CD4-positive, alpha-beta T cell treated with Interleukin-10 for 1 hour (primary cell): ENCODE data around the gene SARM1.
A peak's percentile ranks its signal among the peaks of the same experiment; 100 is the strongest.
"Not testable (repeated sequence)": the region's sequence is repeated elsewhere in the genome, so short reads cannot be mapped to it uniquely, and the experiment has no call there.

ENCODE experiments used
- DNase-seq: peaks from one replicate; pipeline ENCODE4 v3.0.0-alpha.2; 2020

The SARM1 gene

GRCh38 chr17:28371245-28372202 lies at the start of gene SARM1:
TSS of gene SARM1 (plus strand) at chr17:28371694. CDS start at chr17:28372033, 339 bp downstream.
- DNase-seq: peak; percentile 91

DNA sequence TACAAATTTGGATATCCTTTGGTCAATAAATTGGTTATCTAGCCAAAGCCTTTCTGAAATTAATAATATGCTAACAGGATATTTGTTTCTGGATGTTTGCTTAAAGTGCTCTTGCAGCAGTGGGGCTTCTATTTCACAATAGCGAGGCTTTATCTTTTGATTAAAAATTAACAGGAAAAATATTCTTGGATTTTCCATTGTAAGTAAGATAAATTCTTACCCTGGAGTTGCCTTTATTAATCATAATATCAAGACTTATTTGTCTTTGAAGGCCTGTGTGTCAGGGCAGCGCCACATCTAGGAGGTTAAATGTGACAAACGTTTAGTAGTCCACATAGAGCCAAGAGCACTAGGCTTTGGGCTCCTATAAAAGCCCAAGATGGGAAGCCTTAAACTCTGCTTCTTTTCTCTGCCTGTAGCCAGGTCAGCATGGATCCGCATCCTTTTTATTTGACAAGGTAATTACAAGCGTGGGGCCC lies 47.2 kb upstream of the SARM1 start:
- DNase-seq: no peak

DNA sequence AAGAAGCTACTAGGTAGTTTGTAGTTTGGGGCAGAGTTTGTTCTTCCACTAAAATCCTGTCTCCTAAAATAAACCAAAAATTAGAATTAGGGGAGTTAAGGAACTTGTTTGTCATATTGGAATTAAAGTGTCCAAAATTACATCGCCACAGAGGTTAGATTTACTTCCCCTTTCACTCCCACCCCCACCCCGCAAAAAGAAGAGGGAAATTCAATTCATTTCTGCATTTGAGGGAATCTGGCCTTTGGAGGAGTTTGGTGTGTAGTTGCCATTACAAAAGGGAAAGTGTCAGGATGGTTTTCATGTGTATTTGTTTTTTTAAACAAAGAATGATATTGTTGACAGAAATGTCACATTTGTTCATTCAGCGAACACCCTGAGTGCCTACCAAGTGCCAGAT lies 46.7 kb upstream of the SARM1 start:
- no peak for DNase-seq

GRCh38 chr17:28325211-28325610 lies 46.3 kb upstream of the SARM1 start:
- DNase-seq: no peak

- no peak for DNase-seq
Measured at GRCh38 chr17:28326114-28326513, 45.4 kb upstream of the SARM1 start.

- DNase-seq: no peak
Measured at GRCh38 chr17:28327031-28327607, 44.4 kb upstream of the SARM1 start.

DNA sequence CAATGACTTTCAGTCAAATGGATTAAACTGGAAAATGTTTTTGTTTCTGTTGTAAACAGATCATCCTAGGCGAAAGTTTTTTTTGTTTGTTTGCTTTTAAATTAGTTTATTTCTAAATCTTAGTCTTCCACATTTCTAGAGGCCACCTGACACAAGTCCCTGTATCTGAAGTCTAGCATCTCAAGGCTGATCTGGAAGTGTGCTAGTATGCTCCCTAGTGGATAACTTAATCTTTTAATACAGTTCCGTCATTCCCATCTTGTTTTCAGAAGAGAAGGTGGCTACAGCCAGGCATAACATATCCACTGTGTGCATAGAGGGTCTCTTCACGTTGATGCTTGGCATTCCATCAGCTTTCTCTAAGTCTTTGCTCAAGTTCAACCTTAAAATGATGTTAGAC lies 43.8 kb upstream of the SARM1 start:
- DNase-seq: no peak

- DNase-seq: no peak
Measured at GRCh38 chr17:28328325-28328724, 43.2 kb upstream of the SARM1 start.

DNA sequence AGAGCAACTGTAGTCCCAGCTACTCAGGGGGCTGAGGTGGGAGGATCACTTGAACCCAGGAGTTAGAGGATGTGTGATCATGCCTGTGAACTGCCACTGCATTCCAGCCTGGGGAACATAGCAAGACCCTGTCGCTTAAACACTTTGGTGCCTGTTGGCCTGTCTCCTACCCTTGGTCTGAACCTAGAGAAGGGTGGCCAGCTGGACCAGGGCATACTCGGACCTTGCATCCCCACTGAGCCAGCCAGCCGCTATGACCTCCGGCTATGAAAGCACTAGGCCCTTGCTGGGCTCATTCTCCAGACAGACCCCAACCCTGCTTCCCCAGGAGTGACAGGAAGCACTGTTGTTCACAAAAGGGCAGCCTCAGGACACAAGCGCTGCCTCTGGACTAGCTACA lies 40.8 kb upstream of the SARM1 start:
- no peak for DNase-seq

GRCh38 chr17:28331891-28332420 lies 39.5 kb upstream of the SARM1 start:
- DNase-seq: no peak

GRCh38 chr17:28333083-28333746 lies 38.3 kb upstream of the SARM1 start:
- DNase-seq: no peak

DNA sequence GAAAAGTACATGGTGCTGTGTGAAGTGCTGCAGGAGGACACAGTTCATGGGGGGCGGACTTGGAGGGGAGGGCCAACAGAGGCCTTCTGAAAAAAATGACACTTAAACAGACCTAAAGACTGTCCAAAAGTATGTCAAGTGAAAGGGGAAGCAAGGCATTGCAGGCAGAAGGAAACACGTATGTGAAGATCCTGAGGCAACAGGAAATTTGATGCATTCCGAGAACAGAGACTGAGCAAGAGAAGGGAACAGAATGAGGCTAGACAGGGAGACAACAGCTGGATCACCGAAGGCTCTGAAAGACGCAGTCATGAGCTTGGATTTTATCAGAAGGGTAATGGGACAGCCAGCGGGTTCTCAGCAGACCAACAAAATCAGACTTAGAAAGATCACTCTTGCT lies 37.3 kb upstream of the SARM1 start:
- no peak for DNase-seq

DNA sequence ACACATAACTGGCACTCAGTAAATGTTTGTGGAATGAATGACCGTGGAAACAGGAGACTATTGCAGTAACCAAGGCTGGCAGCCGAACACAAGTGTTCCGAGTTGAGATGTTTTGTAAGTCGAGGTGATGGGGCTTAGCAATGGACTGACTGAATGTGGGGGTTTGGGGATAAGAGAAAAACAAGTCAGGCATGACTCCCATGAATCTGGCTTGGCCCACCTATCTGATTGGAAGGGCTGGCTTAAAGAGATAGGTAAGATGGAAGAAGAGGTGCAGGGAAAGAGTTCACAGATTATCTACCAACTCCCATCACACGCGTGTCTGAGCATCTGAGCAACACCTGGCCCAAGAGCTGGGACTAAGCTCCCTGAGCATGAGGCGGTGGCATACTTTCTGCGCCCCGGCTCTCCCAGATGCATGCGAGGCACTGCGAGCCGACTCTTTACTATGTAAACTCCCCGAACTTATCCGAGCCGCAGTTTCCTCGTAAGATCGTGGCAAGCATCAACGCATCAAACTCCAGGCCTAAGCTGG lies 36.8 kb upstream of the SARM1 start:
- DNase-seq: no peak

GRCh38 chr17:28335201-28335958 lies 36.1 kb upstream of the SARM1 start, which contains the start of the genes IFT20 and TNFAIP1:
TSS of gene IFT20 (minus strand) at chr17:28335472. CDS start at chr17:28331985, 3,487 bp downstream.
TSS of gene TNFAIP1 (plus strand) at chr17:28335761. CDS start at chr17:28339522, 3,761 bp downstream.
- DNase-seq: peak; percentile 99

DNA sequence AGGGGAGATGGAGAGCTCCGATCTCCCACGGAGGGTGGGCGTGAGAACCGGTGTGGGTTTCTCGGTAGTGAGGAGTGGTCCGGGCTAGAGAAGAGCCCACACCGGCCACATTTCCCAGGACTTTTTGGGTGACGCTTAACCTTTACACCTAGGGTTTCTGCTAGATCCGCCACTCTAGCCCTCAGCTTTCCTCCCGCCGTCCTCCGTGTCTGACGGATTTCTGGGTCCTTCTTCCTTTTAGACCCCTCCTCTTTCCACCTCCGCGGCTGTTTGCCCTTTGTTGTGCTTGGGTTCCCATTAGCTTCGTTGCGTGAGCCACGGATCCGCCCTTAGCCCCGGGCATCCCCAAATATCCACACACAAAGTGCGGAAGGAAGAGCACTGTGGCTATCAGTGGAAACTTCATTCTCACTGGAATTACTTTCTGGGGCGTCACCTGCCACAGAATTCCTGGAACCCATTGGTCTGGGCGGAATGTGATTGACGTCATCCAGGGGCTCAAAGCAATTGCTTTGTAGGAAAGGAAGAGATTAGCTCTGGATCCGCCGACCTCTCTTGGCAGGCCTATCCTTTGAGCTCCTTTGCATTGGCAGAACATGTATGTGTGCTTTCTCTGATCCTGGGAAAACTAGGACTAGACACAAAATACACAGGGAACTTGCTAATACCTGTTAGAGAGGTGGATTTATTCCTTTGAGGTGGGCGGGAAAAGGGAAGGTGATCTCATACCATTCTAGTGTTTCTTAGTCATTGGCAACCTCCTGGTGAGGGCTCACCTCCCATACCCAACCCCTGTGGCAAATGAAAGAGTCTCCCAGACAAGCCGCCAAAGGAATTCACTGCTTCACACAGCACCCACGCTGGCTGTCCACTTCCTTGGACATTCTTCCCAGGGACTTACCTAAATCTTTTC lies 35.3 kb upstream of the SARM1 start:
- peak; percentile 34 for DNase-seq

- DNase-seq: no peak
Measured at GRCh38 chr17:28338056-28338768, 33.3 kb upstream of the SARM1 start.

- not testable (repeated sequence) for DNase-seq
Measured at GRCh38 chr17:28338769-28339212, 32.7 kb upstream of the SARM1 start.

GRCh38 chr17:28339431-28339830 lies 32.1 kb upstream of the SARM1 start:
- DNase-seq: no peak

DNA sequence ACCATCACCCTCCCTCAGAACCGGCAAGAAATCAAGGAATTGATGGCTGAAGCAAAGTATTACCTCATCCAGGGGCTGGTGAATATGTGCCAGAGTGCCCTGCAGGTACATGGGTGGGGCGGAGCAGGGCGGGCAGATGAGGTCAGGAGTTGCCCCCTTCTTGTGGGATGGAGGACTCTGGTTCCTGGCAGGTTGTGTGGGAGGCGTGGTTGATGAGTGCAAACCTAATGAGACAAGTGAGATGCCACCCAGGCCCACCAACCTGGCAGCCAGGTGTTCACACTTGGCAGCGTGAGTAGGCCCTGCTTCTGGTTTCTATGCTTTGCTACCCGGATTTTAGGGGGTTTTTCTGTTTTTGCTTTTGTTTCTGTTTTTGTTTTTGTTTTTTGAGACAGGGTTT lies 31.1 kb upstream of the SARM1 start:
- DNase-seq: no peak

GRCh38 chr17:28341516-28341915 lies 30.0 kb upstream of the SARM1 start:
- no peak for DNase-seq
